Kidney epithelial cell (primary cell): ENCODE results near the gene NUDT21. TPM values are rescaled to one million over a fixed set of nuclear protein-coding genes. Genes with fewer than 3 reads are reported as not detected.
"Not testable (repeated sequence)": the region's sequence is repeated elsewhere in the genome, so short reads cannot be mapped to it uniquely, and the experiment has no call there.

Source experiments
- DNase-seq: peaks from one replicate; pipeline ENCODE4 v3.0.0-alpha.2; 2010; ENCODE audit warnings: low read depth
- H3K27me3 ChIP-seq: 2 replicates; pipeline ENCODE4 v1.6.0; 2011; ENCODE audit warnings: low read length; ENCODE audit not compliant: control insufficient read depth, insufficient read depth
- H3K36me3 ChIP-seq: 2 replicates; pipeline ENCODE4 v1.5.1; 2011; ENCODE audit warnings: low read length; ENCODE audit not compliant: control insufficient read depth, insufficient read depth
- H3K4me3 ChIP-seq: 2 replicates; pipeline ENCODE4 v1.5.1; 2011; ENCODE audit warnings: low read depth, mild to moderate bottlenecking, control low read depth, low read length
- total RNA-seq: library from RNA; depleted of rRNA; stranded (reverse); fragments of >200 nt; gene quantifications from 2 replicates; pipeline ENCODE4 v1.2.3, GENCODE V29; 2015
- TF ChIP-seq, protein P1 (sequence below): IDR thresholded peaks from 2 replicates; pipeline ENCODE4 v1.5.1; 2011; ENCODE audit warnings: mild to moderate bottlenecking, moderate library complexity, low read length, control low read depth, inconsistent platforms; ENCODE audit not compliant: insufficient read depth, poor library complexity, severe bottlenecking

NUDT21 gene
- total RNA-seq, 1 donor from 2014 or later: 89.7 TPM

DNA sequence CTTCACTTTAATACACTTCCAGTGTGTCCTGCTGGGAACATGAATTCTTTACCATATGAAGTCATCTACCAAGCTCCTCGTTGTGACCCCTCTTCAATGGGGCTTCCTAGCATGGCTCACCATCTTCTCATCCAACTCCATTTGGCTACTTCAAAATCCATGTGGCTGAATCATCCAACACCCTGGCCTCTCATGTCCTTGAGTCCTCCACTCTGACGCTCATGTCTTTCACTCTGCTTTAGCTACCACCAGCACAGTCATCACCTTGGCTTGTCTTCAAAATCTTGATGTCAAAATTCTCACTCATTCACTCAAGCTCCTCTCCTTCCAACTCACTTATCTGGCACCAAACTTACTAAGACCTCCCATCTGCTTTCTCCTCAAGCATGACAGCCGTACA lies 61.6 kb downstream of the NUDT21 start:
- TF ChIP-seq, protein P1, sequence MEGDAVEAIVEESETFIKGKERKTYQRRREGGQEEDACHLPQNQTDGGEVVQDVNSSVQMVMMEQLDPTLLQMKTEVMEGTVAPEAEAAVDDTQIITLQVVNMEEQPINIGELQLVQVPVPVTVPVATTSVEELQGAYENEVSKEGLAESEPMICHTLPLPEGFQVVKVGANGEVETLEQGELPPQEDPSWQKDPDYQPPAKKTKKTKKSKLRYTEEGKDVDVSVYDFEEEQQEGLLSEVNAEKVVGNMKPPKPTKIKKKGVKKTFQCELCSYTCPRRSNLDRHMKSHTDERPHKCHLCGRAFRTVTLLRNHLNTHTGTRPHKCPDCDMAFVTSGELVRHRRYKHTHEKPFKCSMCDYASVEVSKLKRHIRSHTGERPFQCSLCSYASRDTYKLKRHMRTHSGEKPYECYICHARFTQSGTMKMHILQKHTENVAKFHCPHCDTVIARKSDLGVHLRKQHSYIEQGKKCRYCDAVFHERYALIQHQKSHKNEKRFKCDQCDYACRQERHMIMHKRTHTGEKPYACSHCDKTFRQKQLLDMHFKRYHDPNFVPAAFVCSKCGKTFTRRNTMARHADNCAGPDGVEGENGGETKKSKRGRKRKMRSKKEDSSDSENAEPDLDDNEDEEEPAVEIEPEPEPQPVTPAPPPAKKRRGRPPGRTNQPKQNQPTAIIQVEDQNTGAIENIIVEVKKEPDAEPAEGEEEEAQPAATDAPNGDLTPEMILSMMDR: no peak
- Histone ChIP-seq H3K27me3 (no peaks in the 10 kb centered on the region), H3K4me3 (no peak overlapping the region), H3K36me3 (peaks cover 1% of the 10 kb centered on the region)
- no peak for DNase-seq

DNA sequence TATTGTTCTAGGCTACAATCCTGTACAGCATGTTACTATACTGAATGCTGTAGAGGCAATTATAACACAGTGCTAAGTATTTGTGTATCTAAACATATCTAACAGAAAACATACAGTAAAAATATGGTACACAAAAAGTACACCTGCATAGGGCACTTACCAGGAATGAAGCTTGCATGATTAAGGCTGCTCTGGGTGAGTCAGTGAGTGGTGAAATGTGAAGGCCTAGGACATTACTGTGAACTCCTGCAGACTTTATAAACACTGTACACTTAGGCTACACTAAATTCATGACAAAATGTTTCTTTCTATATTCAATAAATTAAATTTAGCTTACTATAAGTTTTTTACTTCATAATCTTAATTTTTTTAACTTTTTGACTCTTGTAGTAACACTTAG lies 62.9 kb downstream of the NUDT21 start:
- peaks cover 1% of the 10 kb centered on the region for H3K36me3 ChIP-seq
- TF ChIP-seq, protein P1: no peak
- no peak for DNase-seq
- no peak overlapping the region for H3K4me3 ChIP-seq
- no peaks in the 10 kb centered on the region for H3K27me3 ChIP-seq

DNA sequence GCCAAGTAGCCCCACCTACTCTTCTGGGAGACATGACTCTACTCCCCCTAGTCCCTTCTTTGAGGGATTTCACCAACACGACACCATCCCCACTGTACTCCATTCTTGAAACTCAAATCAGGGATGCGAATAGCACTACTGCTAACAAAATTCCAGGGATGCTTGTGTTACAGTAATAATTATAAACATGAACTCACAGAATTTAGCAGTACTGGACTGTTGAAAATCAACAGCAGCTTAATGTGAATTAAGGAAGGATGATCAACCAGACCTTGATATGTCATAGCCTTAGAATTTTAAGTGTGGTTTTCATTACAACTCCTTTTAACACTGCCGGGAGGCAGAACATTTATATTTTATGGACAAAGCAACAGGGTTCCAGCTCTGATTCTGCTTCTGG lies 63.7 kb downstream of the NUDT21 start:
- TF ChIP-seq, protein P1: no peak
- Histone ChIP-seq H3K4me3 (no peak overlapping the region), H3K36me3 (peaks cover 1% of the 10 kb centered on the region), H3K27me3 (no peaks in the 10 kb centered on the region)
- no peak for DNase-seq

DNA sequence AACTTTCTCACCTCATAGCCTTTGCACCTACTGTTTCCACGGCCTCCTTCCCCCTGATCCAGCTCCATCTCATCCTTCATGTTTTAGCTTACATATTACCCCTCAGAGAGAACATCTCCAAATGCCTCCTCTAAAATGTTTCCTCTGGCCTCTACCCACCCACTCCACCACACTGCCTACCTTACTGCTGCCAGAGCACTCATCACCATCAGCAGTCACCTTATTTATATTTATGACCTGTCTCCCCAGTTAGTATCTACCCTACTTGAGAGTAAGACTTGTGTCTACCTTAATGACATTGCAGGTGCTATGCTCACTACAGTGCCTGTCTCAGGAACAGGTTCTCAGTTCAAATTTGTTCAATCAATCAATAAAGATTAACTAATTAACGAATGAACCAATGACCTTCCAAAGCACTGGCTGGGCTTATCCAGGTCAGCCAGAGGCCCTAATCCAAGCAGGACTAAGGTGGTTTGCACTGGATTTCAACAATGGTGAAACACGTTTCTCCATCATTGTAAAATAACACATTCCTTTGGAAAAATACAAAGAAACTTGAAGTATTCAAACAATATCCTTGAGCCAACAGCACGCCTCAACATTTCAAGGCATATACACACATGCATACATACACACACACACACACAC lies 66.9 kb downstream of the NUDT21 start:
- TF ChIP-seq, protein P1: no peak
- DNase-seq: no peak
- peaks cover 1% of the 10 kb centered on the region for H3K36me3 ChIP-seq

DNA sequence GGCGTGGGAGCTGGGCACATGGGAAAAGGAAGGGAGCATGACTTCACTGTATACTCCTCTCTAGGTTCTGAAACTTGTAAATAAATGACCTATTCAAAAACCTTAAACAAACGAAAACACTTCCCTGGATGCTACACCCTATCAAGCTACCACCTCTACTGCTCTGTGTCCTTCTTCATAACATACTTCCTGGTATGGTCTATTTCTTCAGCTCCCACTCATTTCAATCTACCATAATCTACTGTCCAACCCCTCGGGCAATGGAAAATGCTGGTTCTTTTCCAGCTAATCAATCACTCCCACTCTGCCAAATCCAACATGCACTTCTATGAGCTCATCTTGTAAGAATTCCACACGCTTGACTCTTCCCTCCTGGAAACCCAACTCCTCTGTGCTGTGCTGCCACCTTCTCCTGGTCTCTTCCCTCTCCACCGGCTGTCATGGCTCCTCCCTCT lies 68.2 kb downstream of the NUDT21 start:
- no peak overlapping the region for H3K4me3 ChIP-seq
- H3K36me3 ChIP-seq: peaks cover 1% of the 10 kb centered on the region
- TF ChIP-seq, protein P1: no peak
- DNase-seq: peak; percentile 29
- no peaks in the 10 kb centered on the region for H3K27me3 ChIP-seq

More for the DNA sequence above, 66.9 kb downstream of the NUDT21 start:
- Histone ChIP-seq H3K4me3 (no peak overlapping the region), H3K27me3 (no peaks in the 10 kb centered on the region)

DNA sequence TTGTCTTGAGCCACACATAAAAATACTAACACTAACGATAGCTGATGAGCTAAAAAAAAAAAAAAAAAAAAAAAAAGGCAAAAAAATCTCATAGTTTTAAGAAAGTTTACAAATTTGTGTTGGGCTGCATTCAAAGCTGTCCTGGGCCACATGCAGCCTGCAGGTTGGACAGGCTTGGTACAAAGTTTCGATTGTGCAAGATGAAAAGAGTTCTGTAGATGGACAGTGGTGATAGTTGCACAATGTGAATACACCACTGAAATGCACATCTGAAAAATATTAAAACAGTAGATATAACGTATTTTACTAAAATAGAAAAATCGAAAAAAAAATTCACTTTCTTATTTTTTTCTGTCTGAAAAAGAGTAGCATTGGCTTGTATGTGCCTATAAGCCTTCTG lies 68.7 kb downstream of the NUDT21 start:
- TF ChIP-seq, protein P1: no peak
- peaks cover 1% of the 10 kb centered on the region for H3K36me3 ChIP-seq
- H3K27me3 ChIP-seq: no peaks in the 10 kb centered on the region
- no peak for DNase-seq
- H3K4me3 ChIP-seq: no peak overlapping the region

DNA sequence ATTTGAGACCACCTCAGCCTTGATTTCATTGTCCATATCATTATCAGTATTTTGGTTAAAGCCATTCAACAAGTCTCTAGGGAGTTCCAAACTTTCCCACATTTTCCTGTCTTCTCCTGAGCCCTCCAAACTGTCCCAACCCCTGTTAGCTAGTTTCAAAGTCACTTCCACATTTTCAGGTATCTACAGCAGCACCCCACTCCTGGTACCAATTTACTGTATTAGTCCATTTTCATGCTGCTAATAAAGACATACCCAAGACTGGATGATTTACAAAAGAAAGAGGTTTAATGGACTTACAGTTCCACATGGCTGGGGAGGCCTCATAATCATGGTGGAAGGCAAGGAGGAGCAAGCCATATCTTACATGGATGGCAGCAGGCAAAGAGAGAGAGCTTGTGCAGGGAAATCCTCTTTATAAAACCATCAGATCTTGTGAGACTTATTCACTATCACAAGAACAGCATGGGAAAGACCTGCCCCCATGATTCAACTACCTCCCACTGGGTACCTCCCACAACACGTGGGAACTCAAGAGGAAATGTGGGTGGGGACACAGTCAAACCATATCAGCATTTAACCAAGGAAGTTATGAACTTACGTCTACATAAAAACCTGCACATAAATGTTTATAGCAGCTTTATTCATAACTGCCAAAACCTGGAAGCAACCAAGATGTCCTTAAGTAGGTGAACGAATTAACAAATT lies 70.2 kb downstream of the NUDT21 start:
- not testable (repeated sequence) for DNase-seq, H3K36me3 ChIP-seq, H3K4me3 ChIP-seq, H3K27me3 ChIP-seq
